ENCODE results near the gene GLCCI1. TPM values are rescaled to one million over a fixed set of nuclear protein-coding genes. Genes with fewer than 3 reads are reported as not detected.

Gene GLCCI1
- total and polyA plus RNA-seq, 2 donors (not counting 3 experiments of a cell fraction or from before 2014, with no cell fraction given), result 2.3 to 5.6 TPM

DNA sequence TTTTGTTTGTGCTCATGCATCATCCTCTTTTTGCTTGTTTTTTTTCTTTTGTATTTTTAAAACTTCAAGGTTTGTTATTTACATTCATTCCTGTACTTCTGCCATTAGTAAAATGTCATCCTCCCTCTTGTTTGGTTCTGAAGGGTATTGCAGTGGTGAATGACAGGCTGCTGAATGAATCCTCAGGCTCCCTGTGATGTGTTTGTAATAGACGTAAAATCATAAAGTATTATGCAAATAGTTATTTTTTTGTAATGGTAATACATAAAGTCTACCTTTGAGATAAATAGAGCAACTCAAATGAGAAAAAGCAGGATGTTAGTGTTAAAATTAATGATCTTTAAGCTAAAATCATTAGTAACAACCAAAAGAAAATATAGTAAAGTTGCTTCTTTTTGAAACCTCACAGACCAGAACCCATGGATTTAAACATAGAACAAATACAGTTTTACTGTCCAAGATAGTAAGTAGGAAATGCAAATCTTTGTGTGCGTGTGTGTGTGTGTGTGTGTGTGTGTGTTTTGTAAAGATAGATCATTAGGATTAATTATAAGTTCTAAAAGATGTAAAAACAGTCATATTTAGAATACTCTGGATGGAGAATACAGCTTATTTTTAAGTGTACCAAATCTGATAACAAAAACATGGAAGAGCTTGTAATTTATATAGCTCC, 4.5 kb downstream of the GLCCI1 start:
- Histone ChIP-seq H3K27me3 (ENCODE audit: control insufficient read depth in 2 of 2, insufficient read depth in 2 of 2, low read length in 2 of 2) (no peaks in the 10 kb centered on the region), H3K79me2 (ENCODE audit: control insufficient read depth, insufficient read depth, low read length) (no peaks in the 10 kb centered on the region), H3K4me2 (ENCODE audit: insufficient read depth, low read length) (no peak overlapping the region), H4K20me1 (replicated peaks; ENCODE audit: control insufficient read depth, extremely low read depth, insufficient read depth, low read length) (no peaks in the 10 kb centered on the region), H3K36me3 (ENCODE audit: control insufficient read depth in 2 of 2, extremely low read depth in 1 of 2, insufficient read depth in 2 of 2, low read length in 2 of 2) (no peaks in the 10 kb centered on the region), H3K9me1 (replicated peaks; ENCODE audit: control insufficient read depth, extremely low read depth, insufficient read depth, low read length) (no peaks in the 10 kb centered on the region), H3K9ac (replicated peaks; ENCODE audit: extremely low read depth, insufficient read depth, low read length) (no peak overlapping the region), H3K4me1 (ENCODE audit: control insufficient read depth, extremely low read depth, insufficient read depth, low read length) (peaks cover 8% of the 10 kb centered on the region), H2AFZ (ENCODE audit: low read depth, low read length) (no peak overlapping the region), H3K27ac (ENCODE audit: insufficient read depth, low read depth, low read length) (no peak overlapping the region), H3K4me3 (replicated peaks in 1 of 3; ENCODE audit: insufficient read depth in 1 of 3, low read depth in 1 of 3, low read length in 3 of 3) (no peak overlapping the region), H3K9me3 (replicated peaks; ENCODE audit: control insufficient read depth, insufficient read depth, low read length) (no peaks in the 10 kb centered on the region)
- dilution Hi-C loops (cut with MboI; ENCODE audit: extremely low pct_ligation_motif_present, low sequenced_read_pairs), result no loop called here
- DNase-seq (ENCODE audit: low read depth, low spot score) (no peak), FAIRE-seq (no peak)
- ChIA-PET POLR2A (no interaction called here), CTCF (interaction anchor here (0.9 to 1.2 kb wide), 4 partner anchors 10 to 292 kb away, joined by 3 to 4 read pairs (median 3); no protein-coding TSS in a partner anchor)
- no peak for TF ChIP-seq FOS (IDR thresholded peaks at IDR 0.05; ENCODE audit: borderline replicate concordance, insufficient read depth, low read length)
- TF ChIP-seq EZH2 (IDR thresholded peaks at IDR 0.05; ENCODE audit: borderline replicate concordance, low read depth, low read length, severe bottlenecking), result no peak
- TF ChIP-seq, protein P1, sequence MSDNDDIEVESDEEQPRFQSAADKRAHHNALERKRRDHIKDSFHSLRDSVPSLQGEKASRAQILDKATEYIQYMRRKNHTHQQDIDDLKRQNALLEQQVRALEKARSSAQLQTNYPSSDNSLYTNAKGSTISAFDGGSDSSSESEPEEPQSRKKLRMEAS (IDR thresholded peaks at IDR 0.05; ENCODE audit: insufficient read depth, insufficient read length), result no peak
- TF ChIP-seq MYC (IDR thresholded peaks at IDR 0.05; ENCODE audit: low read depth, low read length), result no peak
- no peak for TF ChIP-seq JUN (IDR thresholded peaks at IDR 0.05; ENCODE audit: borderline replicate concordance, insufficient read depth, insufficient read length, low read depth)
- TF ChIP-seq CTCF (IDR thresholded peaks at IDR 0.05; ENCODE audit: extremely low read depth in 1 of 2, insufficient read depth in 1 of 2, low read depth in 1 of 2, low read length in 2 of 2), result no peak
- BruUV-seq (replicated peaks), result no TSS peak
- intact Hi-C loops (cut with micrococcal nuclease), result loop anchor here (5.0 kb wide), 1 partner anchor 276 kb away; no protein-coding TSS in a partner anchor
